NB4 (cell line): ENCODE results near the gene PLAC1.

Experiments
- POLR2A ChIP-seq: IDR thresholded peaks from 2 replicates; pipeline ENCODE4 v1.6.1; 2011; ENCODE audit warnings: mild to moderate bottlenecking; ENCODE audit not compliant: insufficient read length; ENCODE audit errors: extremely low read depth
- TF ChIP-seq, protein P1 (sequence below): IDR thresholded peaks from one replicate; pipeline ENCODE4 v1.5.1; 2012; ENCODE audit warnings: low read depth, low read length

DNA sequence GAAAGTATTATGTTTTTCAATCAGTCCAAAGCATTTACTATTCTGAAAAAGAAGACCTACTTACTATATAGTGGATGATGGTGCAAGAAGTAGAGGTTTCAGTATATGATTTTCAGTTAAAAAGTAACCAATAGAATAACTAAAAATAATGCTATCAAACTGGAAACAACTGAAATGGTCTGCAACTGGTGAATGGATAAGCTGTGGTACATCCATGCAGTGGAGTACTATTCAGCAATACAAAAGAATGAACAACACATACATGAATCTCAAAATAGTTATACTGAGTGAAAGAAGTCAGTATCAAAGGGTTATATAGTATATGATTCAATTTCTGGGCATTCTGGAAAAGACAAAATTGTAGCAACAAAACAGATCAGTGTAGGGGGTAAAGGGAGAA is 55.9 kb downstream of the PLAC1 start:
- TF ChIP-seq, protein P1, sequence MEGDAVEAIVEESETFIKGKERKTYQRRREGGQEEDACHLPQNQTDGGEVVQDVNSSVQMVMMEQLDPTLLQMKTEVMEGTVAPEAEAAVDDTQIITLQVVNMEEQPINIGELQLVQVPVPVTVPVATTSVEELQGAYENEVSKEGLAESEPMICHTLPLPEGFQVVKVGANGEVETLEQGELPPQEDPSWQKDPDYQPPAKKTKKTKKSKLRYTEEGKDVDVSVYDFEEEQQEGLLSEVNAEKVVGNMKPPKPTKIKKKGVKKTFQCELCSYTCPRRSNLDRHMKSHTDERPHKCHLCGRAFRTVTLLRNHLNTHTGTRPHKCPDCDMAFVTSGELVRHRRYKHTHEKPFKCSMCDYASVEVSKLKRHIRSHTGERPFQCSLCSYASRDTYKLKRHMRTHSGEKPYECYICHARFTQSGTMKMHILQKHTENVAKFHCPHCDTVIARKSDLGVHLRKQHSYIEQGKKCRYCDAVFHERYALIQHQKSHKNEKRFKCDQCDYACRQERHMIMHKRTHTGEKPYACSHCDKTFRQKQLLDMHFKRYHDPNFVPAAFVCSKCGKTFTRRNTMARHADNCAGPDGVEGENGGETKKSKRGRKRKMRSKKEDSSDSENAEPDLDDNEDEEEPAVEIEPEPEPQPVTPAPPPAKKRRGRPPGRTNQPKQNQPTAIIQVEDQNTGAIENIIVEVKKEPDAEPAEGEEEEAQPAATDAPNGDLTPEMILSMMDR, result no peak
- TF ChIP-seq POLR2A, result no peak
